Activated T-helper 2 cell treated with anti-CD3 and anti-CD28 coated beads, Interferon-gamma antibody, Interleukin-2, Interleukin-4, amounts not matched to agents 10 μg/mL and 5 μg/mL and 100 μg/mL, durations not matched to agents 14 hours and 24 hours and 36 hours (primary cell): Measurements from ENCODE around the gene ZDHHC9. TPM values are rescaled to one million over a fixed set of nuclear protein-coding genes. Genes with fewer than 3 reads are reported as not detected.

ENCODE experiments used
- DNase-seq: peaks from one replicate; pipeline ENCODE4 v3.0.0; 2021; ENCODE audit warnings: low spot score
- H3K27ac Mint-ChIP-seq: one replicate; pipeline ENCODE4 v1.8.0; 2021; ENCODE audit warnings: mixed read lengths
- H3K27me3 Mint-ChIP-seq: one replicate; pipeline ENCODE4 v1.8.0; 2021; ENCODE audit warnings: low read depth, mixed read lengths
- H3K36me3 Mint-ChIP-seq: one replicate; pipeline ENCODE4 v1.8.0; 2021; ENCODE audit warnings: low read depth, mixed read lengths
- H3K4me1 Mint-ChIP-seq: one replicate; pipeline ENCODE4 v1.8.0; 2021; ENCODE audit warnings: low read depth, mixed read lengths
- H3K4me3 Mint-ChIP-seq: one replicate; pipeline ENCODE4 v1.8.0; 2021; ENCODE audit warnings: low read depth, mild to moderate bottlenecking, moderate library complexity, mixed read lengths
- H3K9me3 Mint-ChIP-seq: one replicate; pipeline ENCODE4 v1.8.0; 2021; ENCODE audit warnings: mixed read lengths
- intact Hi-C: fragments of 100-400 bp; cut with micrococcal nuclease; formaldehyde crosslinking; loops from one replicate; pipeline ENCODE4 v1.15.1; 2023
- total RNA-seq: library from RNA; stranded (reverse); gene quantifications from 2 replicates; pipeline ENCODE4 v1.2.3, GENCODE V29; 2022

ZDHHC9 gene
- total RNA-seq, 1 donor from 2014 or later: 13.0 TPM

GRCh38 chrX:129780441-129781105 lies 63.1 kb downstream of the ZDHHC9 start:
- no peak for DNase-seq
- Mint-ChIP-seq H3K9me3 (no peaks in the 10 kb centered on the region), H3K36me3 (peaks cover 45% of the 10 kb centered on the region), H3K4me3 (peak overlapping the region; percentile 82), H3K27ac (peak overlapping the region; percentile 88), H3K27me3 (no peaks in the 10 kb centered on the region), H3K4me1 (peaks cover 53% of the 10 kb centered on the region)
- intact Hi-C loops: loop anchor here (1.0 to 5.0 kb wide), 5 partner anchors 8 to 304 kb away; partner anchors contain the start of gene ZDHHC9

- peak; percentile 61 for DNase-seq
- Mint-ChIP-seq H3K4me3 (peak within 1 kb of the TSS; percentile 82), H3K9me3 (no peaks in the 10 kb centered on the region), H3K4me1 (peaks cover 57% of the 10 kb centered on the region), H3K27me3 (no peaks in the 10 kb centered on the region), H3K36me3 (peaks cover 39% of the 10 kb centered on the region), H3K27ac (peak within 1 kb of the TSS; percentile 88)
- intact Hi-C loops: loop anchor here (2.0 to 5.0 kb wide), 4 partner anchors 21 to 305 kb away; partner anchors contain the start of genes UTP14A and ZDHHC9
Observed at GRCh38 chrX:129779747-129780146, 63.9 kb downstream of the ZDHHC9 start, which contains the start of gene SASH3. Gene SASH3, plus strand, starts transcription at chrX:129779949. Its CDS starts 149 bp downstream, at chrX:129780098.

GRCh38 chrX:129779086-129779672 lies 64.5 kb downstream of the ZDHHC9 start:
- H3K4me3 Mint-ChIP-seq: peak overlapping the region; percentile 82
- no peaks in the 10 kb centered on the region for H3K9me3 Mint-ChIP-seq
- H3K27me3 Mint-ChIP-seq: no peaks in the 10 kb centered on the region
- peak overlapping the region; percentile 88 for H3K27ac Mint-ChIP-seq
- H3K36me3 Mint-ChIP-seq: peaks cover 35% of the 10 kb centered on the region
- intact Hi-C loops: loop anchor here (5.0 kb wide), 1 partner anchor 128 kb away; the partner anchor contains the start of gene UTP14A
- peaks cover 56% of the 10 kb centered on the region for H3K4me1 Mint-ChIP-seq
- DNase-seq: no peak

DNA sequence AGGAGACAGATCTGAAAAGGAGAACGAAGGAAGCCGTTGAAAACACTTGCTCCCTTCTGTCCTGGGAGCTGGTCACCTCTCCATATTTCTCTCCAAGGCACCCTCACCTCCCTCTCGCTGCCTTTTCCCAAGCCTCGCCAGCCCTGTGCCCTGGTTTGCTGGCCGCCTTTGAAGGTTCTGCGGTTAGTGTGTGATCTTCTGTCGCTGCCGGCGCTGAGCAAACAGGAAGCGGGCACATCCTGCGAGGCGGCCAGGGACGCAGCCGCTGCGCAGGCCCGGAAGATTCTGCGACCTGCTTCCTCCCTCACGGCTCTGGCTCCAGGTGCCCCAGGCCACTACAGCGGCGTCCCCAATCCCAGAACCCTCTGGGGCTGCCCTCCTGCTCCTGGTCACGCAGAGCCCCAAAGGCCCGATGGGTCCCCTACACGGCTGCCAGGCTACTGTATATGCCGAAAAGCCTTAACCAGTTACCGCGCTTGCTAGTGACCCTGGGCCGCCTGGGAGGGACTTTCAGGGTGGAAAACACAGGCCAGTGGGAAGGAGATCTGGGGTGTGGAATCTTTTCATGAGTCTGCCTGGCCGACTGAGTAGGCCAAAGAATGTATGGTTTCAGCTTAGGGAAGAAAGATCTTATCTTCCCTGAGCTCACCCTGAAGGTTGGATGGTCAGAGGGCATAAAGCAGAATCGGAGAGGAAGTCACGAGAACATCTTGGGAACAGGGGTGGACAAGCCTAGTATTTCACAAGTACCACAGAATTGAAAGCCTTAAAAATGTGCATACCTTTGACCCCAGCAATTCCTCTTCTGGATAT lies 66.3 kb downstream of the ZDHHC9 start:
- Mint-ChIP-seq H3K36me3 (peaks cover 19% of the 10 kb centered on the region), H3K4me3 (peak overlapping the region; percentile 77), H3K27ac (peak overlapping the region; percentile 93), H3K9me3 (no peaks in the 10 kb centered on the region), H3K4me1 (peaks cover 50% of the 10 kb centered on the region), H3K27me3 (no peaks in the 10 kb centered on the region)
- peak; percentile 64 for DNase-seq
- intact Hi-C loops: loop anchor here (1.0 to 5.0 kb wide), 2 partner anchors 8 to 130 kb away; partner anchors contain the start of gene UTP14A

DNA sequence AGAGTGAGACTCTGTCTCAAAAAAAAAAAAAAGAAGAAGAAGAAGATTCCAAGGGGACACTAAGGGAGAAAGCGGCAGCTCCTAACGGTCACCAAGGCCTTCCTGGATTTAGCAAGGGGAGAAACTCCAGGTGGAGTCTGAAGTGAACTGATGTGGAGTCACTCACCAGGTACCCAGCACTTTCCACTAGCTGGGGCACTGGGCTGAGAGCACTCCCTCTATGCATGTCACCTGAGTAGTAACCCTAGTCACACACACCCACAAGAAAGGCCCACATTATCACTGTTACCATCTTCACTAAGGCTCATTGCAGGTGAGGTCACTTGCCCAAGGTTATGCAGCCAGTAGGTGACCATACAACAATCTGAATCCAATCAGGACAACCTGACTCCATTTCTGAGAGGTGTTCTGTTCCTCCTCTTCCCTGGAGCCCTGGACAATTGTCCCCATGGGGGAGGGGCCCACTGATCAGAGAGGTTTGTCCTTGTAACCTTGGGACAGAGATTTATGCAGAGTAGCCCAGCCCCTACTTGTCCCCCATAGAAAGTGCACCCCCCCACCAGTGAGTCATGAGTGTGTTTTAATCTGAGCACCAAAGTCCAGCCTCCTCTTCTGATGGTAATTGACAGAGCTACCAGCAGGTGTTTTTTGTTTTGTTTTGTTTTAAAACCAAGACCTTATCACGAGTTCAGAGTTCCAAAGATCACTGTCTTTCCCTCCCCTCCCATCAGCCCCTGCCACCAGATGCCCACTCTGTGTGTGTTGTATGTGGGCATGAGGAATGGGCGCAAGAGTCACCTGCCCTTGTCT lies 69.8 kb downstream of the ZDHHC9 start:
- DNase-seq: no peak
- peaks cover 49% of the 10 kb centered on the region for H3K4me1 Mint-ChIP-seq
- H3K4me3 Mint-ChIP-seq: no peak overlapping the region
- no peaks in the 10 kb centered on the region for H3K36me3 Mint-ChIP-seq
- no peaks in the 10 kb centered on the region for H3K27me3 Mint-ChIP-seq
- H3K27ac Mint-ChIP-seq: peak overlapping the region; percentile 93
- intact Hi-C loops: no loop called here
- no peaks in the 10 kb centered on the region for H3K9me3 Mint-ChIP-seq

- no peak for DNase-seq
- Mint-ChIP-seq H3K4me3 (peak overlapping the region; percentile 30), H3K27ac (peak overlapping the region; percentile 93), H3K36me3 (no peaks in the 10 kb centered on the region), H3K9me3 (no peaks in the 10 kb centered on the region), H3K27me3 (no peaks in the 10 kb centered on the region), H3K4me1 (peaks cover 56% of the 10 kb centered on the region)
- intact Hi-C loops: loop anchor here (1.0 kb wide), 1 partner anchor 8 kb away; no protein-coding TSS in a partner anchor
Observed at GRCh38 chrX:129772796-129773431, 70.8 kb downstream of the ZDHHC9 start.

DNA sequence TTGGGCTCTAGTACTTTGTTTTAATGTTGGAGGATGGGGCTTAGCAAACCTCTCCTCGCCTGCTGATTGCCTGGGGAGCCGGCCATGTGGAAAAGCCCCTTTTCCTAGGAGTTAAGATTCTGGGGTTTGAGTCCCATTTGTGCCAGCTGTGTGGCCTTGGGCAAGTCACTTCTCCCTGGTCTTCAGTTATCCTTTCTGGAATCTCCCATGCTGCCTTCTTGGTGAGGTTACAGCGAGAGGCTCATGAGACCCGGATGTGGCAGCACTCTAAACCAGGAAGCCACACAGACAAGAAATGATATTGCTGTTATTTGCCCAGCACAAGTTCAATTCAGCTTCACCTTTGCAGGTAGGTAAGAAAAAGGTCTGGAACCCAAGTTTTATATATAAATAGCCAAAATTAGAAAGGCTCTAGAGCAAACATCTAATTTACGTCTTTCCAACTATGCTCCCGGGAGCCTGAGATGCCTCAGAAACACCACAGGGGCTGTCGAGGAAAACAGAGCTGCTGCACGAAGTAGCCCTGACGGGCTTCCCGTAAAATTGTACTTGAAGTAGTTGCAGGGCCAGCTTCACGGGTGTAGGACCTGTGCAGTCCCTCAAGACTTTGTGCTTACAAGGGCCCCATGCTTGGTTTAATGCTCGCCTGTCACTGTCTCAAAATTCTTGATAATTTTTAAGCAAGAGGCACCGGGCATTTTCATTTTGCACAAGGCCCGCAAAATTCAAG lies 72.3 kb downstream of the ZDHHC9 start:
- Mint-ChIP-seq H3K36me3 (no peaks in the 10 kb centered on the region), H3K4me3 (peak overlapping the region; percentile 26), H3K9me3 (no peaks in the 10 kb centered on the region), H3K4me1 (peaks cover 52% of the 10 kb centered on the region), H3K27me3 (no peaks in the 10 kb centered on the region), H3K27ac (peak overlapping the region; percentile 88)
- no peak for DNase-seq
- intact Hi-C loops: no loop called here

DNA sequence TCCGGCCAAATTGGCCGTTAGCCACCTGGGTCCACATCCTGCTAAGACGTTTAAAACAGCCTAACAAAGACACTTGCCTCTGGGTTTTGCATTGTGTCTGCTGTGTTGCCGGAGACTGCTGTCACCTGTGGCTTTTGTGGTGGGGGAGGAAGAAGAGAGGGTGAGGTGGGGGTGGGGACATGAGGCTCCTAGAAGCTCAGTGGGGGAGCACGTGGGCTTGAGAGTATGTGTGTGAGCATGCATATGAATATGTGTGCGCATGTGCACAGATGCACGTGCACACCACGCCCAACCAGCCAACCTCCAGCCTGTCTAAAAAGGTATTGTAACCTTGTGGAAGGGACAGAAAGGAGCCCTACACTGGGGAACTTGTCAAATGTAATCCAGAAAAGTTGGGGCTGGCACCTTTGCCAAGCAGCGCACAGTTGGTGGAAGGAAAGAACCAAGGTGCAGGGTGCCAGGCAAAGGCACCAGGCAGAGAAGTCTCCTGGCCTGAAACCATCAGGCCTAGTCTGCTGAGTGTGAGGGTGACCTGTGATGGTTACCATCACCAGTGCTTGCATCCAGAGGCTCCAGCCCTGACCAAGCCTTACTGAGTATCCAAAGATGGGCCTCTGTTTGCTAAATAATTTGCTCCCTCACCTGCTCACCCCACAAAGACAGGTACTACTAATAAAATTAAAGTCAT lies 74.1 kb downstream of the ZDHHC9 start:
- DNase-seq: peak; percentile 70
- no peaks in the 10 kb centered on the region for H3K27me3 Mint-ChIP-seq
- H3K4me1 Mint-ChIP-seq: peaks cover 49% of the 10 kb centered on the region
- peak overlapping the region; percentile 37 for H3K4me3 Mint-ChIP-seq
- no peaks in the 10 kb centered on the region for H3K36me3 Mint-ChIP-seq
- intact Hi-C loops: loop anchor here (1.0 to 10.0 kb wide), 3 partner anchors 8 to 405 kb away; partner anchors contain the start of gene RAB33A
- H3K27ac Mint-ChIP-seq: peak overlapping the region; percentile 83
- H3K9me3 Mint-ChIP-seq: no peaks in the 10 kb centered on the region

DNA sequence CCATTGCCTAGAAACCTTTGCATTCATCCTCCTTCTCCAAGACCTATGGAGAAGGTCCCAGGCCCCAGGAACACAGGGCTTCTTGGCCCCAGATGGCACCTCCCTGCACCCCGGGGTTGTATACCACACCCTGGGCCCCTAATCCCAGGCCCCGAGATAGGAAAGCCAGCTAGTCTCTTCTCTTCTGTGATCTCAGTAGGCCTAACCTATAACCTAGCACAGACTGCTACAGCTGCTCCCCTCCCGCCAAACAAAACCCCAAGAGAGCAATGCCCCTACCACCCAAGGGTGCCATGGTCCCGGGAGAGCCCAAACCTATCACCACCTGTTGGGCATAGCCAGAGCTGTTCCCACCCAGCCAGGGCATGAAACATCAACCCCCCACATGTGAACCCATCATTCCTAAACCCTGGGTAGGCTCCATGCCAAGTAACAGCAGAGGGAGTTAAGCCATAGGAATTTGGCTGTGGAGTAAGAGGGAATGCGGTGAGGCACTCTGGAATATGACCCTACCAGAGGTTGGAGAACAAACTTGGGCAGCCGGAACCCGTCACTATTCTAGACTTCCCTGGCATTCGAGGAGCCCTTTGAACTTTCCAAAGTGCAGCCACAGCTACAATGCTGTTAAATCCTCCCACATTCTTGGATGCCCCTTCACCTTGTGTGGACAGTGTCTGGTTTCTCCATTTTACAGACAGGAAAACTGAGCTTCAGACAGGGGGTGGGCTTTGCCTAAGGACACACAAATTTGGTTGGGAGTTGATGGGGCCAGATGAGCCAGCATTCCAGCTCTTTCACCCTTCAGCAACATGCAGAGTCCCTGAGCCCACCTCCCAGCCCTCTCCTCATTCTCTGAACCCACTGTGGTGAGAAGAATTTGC lies 74.9 kb downstream of the ZDHHC9 start:
- H3K27me3 Mint-ChIP-seq: no peaks in the 10 kb centered on the region
- DNase-seq: no peak
- H3K9me3 Mint-ChIP-seq: no peaks in the 10 kb centered on the region
- H3K27ac Mint-ChIP-seq: peak overlapping the region; percentile 83
- no peaks in the 10 kb centered on the region for H3K36me3 Mint-ChIP-seq
- H3K4me3 Mint-ChIP-seq: peak overlapping the region; percentile 37
- peaks cover 42% of the 10 kb centered on the region for H3K4me1 Mint-ChIP-seq
- intact Hi-C loops: loop anchor here (1.0 to 10.0 kb wide), 3 partner anchors 8 to 406 kb away; partner anchors contain the start of gene RAB33A

- no peak overlapping the region for H3K4me3 Mint-ChIP-seq
- H3K4me1 Mint-ChIP-seq: peaks cover 39% of the 10 kb centered on the region
- no peaks in the 10 kb centered on the region for H3K27me3 Mint-ChIP-seq
- no peak for DNase-seq
- no peaks in the 10 kb centered on the region for H3K36me3 Mint-ChIP-seq
- no peak overlapping the region for H3K27ac Mint-ChIP-seq
- intact Hi-C loops: loop anchor here (10.0 kb wide), 1 partner anchor 407 kb away; the partner anchor contains the start of gene RAB33A
- no peaks in the 10 kb centered on the region for H3K9me3 Mint-ChIP-seq
Observed at GRCh38 chrX:129768186-129768585, 75.5 kb downstream of the ZDHHC9 start.
